ENCODE data around the gene OTOGL.

Gene OTOGL

DNA sequence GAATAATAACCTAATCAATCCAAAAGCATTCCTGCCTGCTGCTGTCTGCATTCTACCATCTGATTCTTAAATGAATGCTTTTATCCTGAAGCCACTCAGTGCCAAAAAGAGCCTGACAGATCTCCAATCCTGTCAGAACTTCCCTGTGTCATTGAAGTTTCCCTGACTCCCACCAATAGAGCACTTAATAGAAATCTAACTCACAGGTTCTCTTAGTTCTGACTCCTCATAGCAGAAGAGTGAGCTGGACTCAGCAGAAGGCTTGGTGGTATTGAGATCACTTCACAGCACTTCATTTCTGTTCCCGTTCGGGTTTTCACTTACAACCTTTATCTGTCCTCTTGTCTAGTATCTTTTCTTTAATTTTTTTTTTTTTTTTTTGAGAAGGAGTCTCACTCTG lies 102.6 kb downstream of the OTOGL start:
- Histone ChIP-seq H3K9me3 (ENCODE audit: control insufficient read depth, low read length) (no peaks in the 10 kb centered on the region), H3K18ac (ENCODE audit: low read depth in 1 of 2, low read length in 2 of 2) (no peak overlapping the region), H3K27me3 (ENCODE audit: control insufficient read depth in 1 of 2, insufficient read depth in 1 of 2, low read length in 2 of 2) (no peaks in the 10 kb centered on the region), H3K4me1 (ENCODE audit: control insufficient read depth, insufficient read depth, low read depth, low read length) (no peaks in the 10 kb centered on the region), H3K79me1 (replicated peaks; ENCODE audit: low read length, poor library complexity, severe bottlenecking) (no peaks in the 10 kb centered on the region), H3K9ac (ENCODE audit: low read length) (no peak overlapping the region), H4K91ac (ENCODE audit: low read length) (no peak overlapping the region), H2AK5ac (ENCODE audit: low read length, severe bottlenecking) (no peak overlapping the region), H3K36me3 (ENCODE audit: control insufficient read depth in 1 of 2, insufficient read depth in 2 of 2, low read depth in 1 of 2, low read length in 2 of 2) (no peaks in the 10 kb centered on the region), H3K4me3 (ENCODE audit: insufficient read depth in 1 of 2, low read depth in 1 of 2, low read length in 2 of 2) (no peak overlapping the region), H3K14ac (ENCODE audit: low read length in 2 of 2) (no peak overlapping the region), H2BK120ac (ENCODE audit: low read depth, low read length) (no peak overlapping the region), H2BK5ac (ENCODE audit: low read depth, low read length, poor library complexity, severe bottlenecking) (no peak overlapping the region), H3K27ac (ENCODE audit: low read length, poor library complexity, severe bottlenecking) (no peak overlapping the region), H2AFZ (ENCODE audit: low read depth, low read length) (no peak overlapping the region), H3K4me2 (ENCODE audit: low read length, poor library complexity, severe bottlenecking) (no peak overlapping the region), H2BK12ac (ENCODE audit: low read length in 2 of 2) (no peak overlapping the region), H3K4ac (ENCODE audit: low read depth in 1 of 2, low read length in 2 of 2) (no peak overlapping the region), H2BK15ac (ENCODE audit: low read depth, poor library complexity, severe bottlenecking) (no peak overlapping the region), H3K23ac (ENCODE audit: low read length in 2 of 2) (no peak overlapping the region), H4K8ac (ENCODE audit: low read length) (no peak overlapping the region)
- DNase-seq: no peak
- 100% methylated on average over 1 of the region's 2 CpGs for WGBS

DNA sequence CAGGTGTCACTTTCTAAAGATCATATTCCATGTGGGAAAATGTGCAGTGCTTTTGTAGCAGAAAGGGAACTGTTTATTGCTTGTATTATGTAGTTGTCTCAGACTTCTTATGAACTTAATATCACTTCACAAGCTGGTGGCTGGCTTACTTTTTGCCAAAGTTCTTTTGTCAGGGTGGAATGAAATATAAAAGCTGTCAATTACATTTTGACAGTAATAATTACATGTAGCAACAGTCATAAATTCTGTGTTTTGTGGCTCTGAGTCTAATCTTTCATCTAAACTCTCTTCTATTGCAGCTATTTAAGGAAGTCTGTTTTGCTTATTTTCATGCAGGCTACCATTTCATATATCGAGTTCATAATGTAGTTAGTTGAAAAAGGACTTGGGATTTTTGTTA lies 106.6 kb downstream of the OTOGL start:
- Histone ChIP-seq H2BK5ac (ENCODE audit: low read depth, low read length, poor library complexity, severe bottlenecking) (no peak overlapping the region), H3K4me1 (ENCODE audit: control insufficient read depth, insufficient read depth, low read depth, low read length) (no peaks in the 10 kb centered on the region), H3K4me3 (ENCODE audit: insufficient read depth in 1 of 2, low read depth in 1 of 2, low read length in 2 of 2) (no peak overlapping the region), H4K8ac (ENCODE audit: low read length) (no peak overlapping the region), H3K9me3 (ENCODE audit: control insufficient read depth, low read length) (no peaks in the 10 kb centered on the region), H4K91ac (ENCODE audit: low read length) (no peak overlapping the region), H2BK12ac (ENCODE audit: low read length in 2 of 2) (no peak overlapping the region), H2AFZ (ENCODE audit: low read depth, low read length) (no peak overlapping the region), H3K79me1 (replicated peaks; ENCODE audit: low read length, poor library complexity, severe bottlenecking) (no peaks in the 10 kb centered on the region), H3K27ac (ENCODE audit: low read length, poor library complexity, severe bottlenecking) (no peak overlapping the region), H3K27me3 (ENCODE audit: control insufficient read depth in 1 of 2, insufficient read depth in 1 of 2, low read length in 2 of 2) (no peaks in the 10 kb centered on the region), H3K36me3 (ENCODE audit: control insufficient read depth in 1 of 2, insufficient read depth in 2 of 2, low read depth in 1 of 2, low read length in 2 of 2) (no peaks in the 10 kb centered on the region), H3K23ac (ENCODE audit: low read length in 2 of 2) (no peak overlapping the region), H3K18ac (ENCODE audit: low read depth in 1 of 2, low read length in 2 of 2) (no peak overlapping the region), H2BK120ac (ENCODE audit: low read depth, low read length) (no peak overlapping the region), H2BK15ac (ENCODE audit: low read depth, poor library complexity, severe bottlenecking) (no peak overlapping the region), H3K14ac (ENCODE audit: low read length in 2 of 2) (no peak overlapping the region), H2AK5ac (ENCODE audit: low read length, severe bottlenecking) (no peak overlapping the region), H3K4me2 (ENCODE audit: low read length, poor library complexity, severe bottlenecking) (no peak overlapping the region), H3K9ac (ENCODE audit: low read length) (no peak overlapping the region), H3K4ac (ENCODE audit: low read depth in 1 of 2, low read length in 2 of 2) (no peak overlapping the region)
- DNase-seq: no peak
- no CpG with 5 or more reads among the region's 1 CpG for WGBS

DNA sequence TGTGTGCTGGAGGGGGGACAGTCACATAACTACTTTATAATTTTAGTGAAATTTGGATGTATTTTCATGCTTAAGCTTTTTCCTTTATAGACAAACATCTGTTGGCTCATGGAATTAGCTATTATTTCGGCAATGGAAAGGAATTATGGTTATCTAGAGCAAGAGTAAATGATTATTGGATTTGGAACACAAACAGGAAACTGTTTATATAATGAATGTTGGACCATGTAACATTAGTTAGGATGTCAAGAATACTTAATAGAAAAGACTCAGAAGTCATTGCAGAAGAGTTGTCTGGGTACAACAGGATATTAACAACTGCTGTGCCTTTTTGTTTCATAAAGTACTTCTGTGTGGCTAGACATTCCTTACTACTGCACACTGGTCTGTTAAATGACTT lies 108.7 kb downstream of the OTOGL start:
- Histone ChIP-seq H4K8ac (ENCODE audit: low read length) (no peak overlapping the region), H3K14ac (ENCODE audit: low read length in 2 of 2) (no peak overlapping the region), H3K79me1 (replicated peaks; ENCODE audit: low read length, poor library complexity, severe bottlenecking) (no peaks in the 10 kb centered on the region), H2BK5ac (ENCODE audit: low read depth, low read length, poor library complexity, severe bottlenecking) (no peak overlapping the region), H3K9me3 (ENCODE audit: control insufficient read depth, low read length) (no peaks in the 10 kb centered on the region), H3K27me3 (ENCODE audit: control insufficient read depth in 1 of 2, insufficient read depth in 1 of 2, low read length in 2 of 2) (no peaks in the 10 kb centered on the region), H3K4ac (ENCODE audit: low read depth in 1 of 2, low read length in 2 of 2) (no peak overlapping the region), H3K4me2 (ENCODE audit: low read length, poor library complexity, severe bottlenecking) (no peak overlapping the region), H3K36me3 (ENCODE audit: control insufficient read depth in 1 of 2, insufficient read depth in 2 of 2, low read depth in 1 of 2, low read length in 2 of 2) (no peaks in the 10 kb centered on the region), H2BK15ac (ENCODE audit: low read depth, poor library complexity, severe bottlenecking) (no peak overlapping the region), H2BK12ac (ENCODE audit: low read length in 2 of 2) (no peak overlapping the region), H2AFZ (ENCODE audit: low read depth, low read length) (no peak overlapping the region), H2AK5ac (ENCODE audit: low read length, severe bottlenecking) (no peak overlapping the region), H3K23ac (ENCODE audit: low read length in 2 of 2) (no peak overlapping the region), H3K4me3 (ENCODE audit: insufficient read depth in 1 of 2, low read depth in 1 of 2, low read length in 2 of 2) (no peak overlapping the region), H3K18ac (ENCODE audit: low read depth in 1 of 2, low read length in 2 of 2) (no peak overlapping the region), H3K27ac (ENCODE audit: low read length, poor library complexity, severe bottlenecking) (no peak overlapping the region), H4K91ac (ENCODE audit: low read length) (no peak overlapping the region), H3K4me1 (ENCODE audit: control insufficient read depth, insufficient read depth, low read depth, low read length) (no peaks in the 10 kb centered on the region), H3K9ac (ENCODE audit: low read length) (no peak overlapping the region), H2BK120ac (ENCODE audit: low read depth, low read length) (no peak overlapping the region)
- WGBS: 93% methylated on average over 1 of the region's 1 CpG
- DNase-seq: no peak

DNA sequence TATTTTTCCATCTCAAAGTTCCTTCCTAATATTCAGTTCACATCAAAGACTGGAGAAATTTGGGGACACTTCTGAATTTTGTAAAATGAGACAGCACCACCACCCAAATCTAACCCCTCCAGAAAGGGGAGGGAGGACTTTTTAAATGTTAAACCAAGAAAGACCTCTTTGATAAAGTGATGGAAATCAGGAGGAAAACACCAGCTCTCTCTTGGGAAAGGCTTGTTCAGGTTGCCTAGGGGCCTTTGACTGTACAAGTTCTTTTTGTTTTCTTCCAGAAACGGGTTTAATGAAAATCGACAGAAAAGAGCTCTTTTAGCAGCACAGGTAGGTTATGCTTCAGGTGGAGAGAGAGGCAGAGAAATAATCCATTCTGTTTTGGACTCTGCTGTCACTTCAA lies 112.3 kb downstream of the OTOGL start:
- H2BK15ac ChIP-seq (ENCODE audit: low read depth, poor library complexity, severe bottlenecking): no peak overlapping the region
- H4K8ac ChIP-seq (ENCODE audit: low read length): no peak overlapping the region
- H3K4ac ChIP-seq (ENCODE audit: low read depth in 1 of 2, low read length in 2 of 2): no peak overlapping the region
- H3K27ac ChIP-seq (ENCODE audit: low read length, poor library complexity, severe bottlenecking): no peak overlapping the region
- H3K4me2 ChIP-seq (ENCODE audit: low read length, poor library complexity, severe bottlenecking): no peak overlapping the region
- H4K91ac ChIP-seq (ENCODE audit: low read length): no peak overlapping the region
- no peaks in the 10 kb centered on the region for H3K36me3 ChIP-seq (ENCODE audit: control insufficient read depth in 1 of 2, insufficient read depth in 2 of 2, low read depth in 1 of 2, low read length in 2 of 2)
- no peak overlapping the region for H2BK5ac ChIP-seq (ENCODE audit: low read depth, low read length, poor library complexity, severe bottlenecking)
- no peak overlapping the region for H2BK12ac ChIP-seq (ENCODE audit: low read length in 2 of 2)
- H3K9ac ChIP-seq (ENCODE audit: low read length): no peak overlapping the region
- no peaks in the 10 kb centered on the region for H3K4me1 ChIP-seq (ENCODE audit: control insufficient read depth, insufficient read depth, low read depth, low read length)
- H3K18ac ChIP-seq (ENCODE audit: low read depth in 1 of 2, low read length in 2 of 2): no peak overlapping the region
- H3K4me3 ChIP-seq (ENCODE audit: insufficient read depth in 1 of 2, low read depth in 1 of 2, low read length in 2 of 2): no peak overlapping the region
- H2BK120ac ChIP-seq (ENCODE audit: low read depth, low read length): no peak overlapping the region
- no peaks in the 10 kb centered on the region for H3K79me1 ChIP-seq (replicated peaks; ENCODE audit: low read length, poor library complexity, severe bottlenecking)
- H3K27me3 ChIP-seq (ENCODE audit: control insufficient read depth in 1 of 2, insufficient read depth in 1 of 2, low read length in 2 of 2): no peaks in the 10 kb centered on the region
- H2AK5ac ChIP-seq (ENCODE audit: low read length, severe bottlenecking): no peak overlapping the region
- WGBS: 81% methylated on average over 2 of the region's 2 CpGs
- no peak for DNase-seq
- H2AFZ ChIP-seq (ENCODE audit: low read depth, low read length): no peak overlapping the region
- H3K23ac ChIP-seq (ENCODE audit: low read length in 2 of 2): no peak overlapping the region
- no peak overlapping the region for H3K14ac ChIP-seq (ENCODE audit: low read length in 2 of 2)
- H3K9me3 ChIP-seq (ENCODE audit: control insufficient read depth, low read length): no peaks in the 10 kb centered on the region
